NCI-H146 treated with DMSO at 0.1 percent for 48 hours (cell line): ENCODE measurements around the gene GLT6D1.
"Not testable (repeated sequence)": the region's sequence is repeated elsewhere in the genome, so short reads cannot be mapped to it uniquely, and the experiment has no call there.

ENCODE experiments used
- DNase-seq: peaks from one replicate; lab custom pipeline; 2025; ENCODE audit not compliant: unreplicated experiment; lab: John Stamatoyannopoulos, UW

The GLT6D1 gene, protein sequence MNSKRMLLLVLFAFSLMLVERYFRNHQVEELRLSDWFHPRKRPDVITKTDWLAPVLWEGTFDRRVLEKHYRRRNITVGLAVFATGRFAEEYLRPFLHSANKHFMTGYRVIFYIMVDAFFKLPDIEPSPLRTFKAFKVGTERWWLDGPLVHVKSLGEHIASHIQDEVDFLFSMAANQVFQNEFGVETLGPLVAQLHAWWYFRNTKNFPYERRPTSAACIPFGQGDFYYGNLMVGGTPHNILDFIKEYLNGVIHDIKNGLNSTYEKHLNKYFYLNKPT

DNA sequence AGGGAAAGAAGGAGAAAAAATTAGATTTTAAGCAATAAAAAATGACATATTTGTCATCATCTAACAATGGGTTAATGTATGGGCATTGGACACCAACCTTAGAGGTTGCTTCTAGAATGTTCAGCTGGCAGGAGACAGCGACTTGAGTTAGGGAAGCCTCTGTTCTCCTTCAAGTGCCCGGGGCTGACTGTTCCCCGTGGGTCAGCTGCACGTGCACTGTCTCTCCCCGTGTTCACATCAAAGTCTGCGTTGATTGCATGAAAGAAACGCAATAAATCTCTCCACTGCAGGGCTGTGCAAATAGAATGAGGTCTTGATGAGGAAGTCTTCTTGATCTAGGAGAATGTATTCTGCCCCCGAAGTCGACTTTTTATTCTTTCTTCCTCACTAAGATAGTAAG lies at the start of gene GLT6D1:
TSS of gene GLT6D1 (minus strand) at position 345 of the 400 bp plus-strand sequence. CDS start 353 bp downstream, outside the sequence.
- DNase-seq = no peak

DNA sequence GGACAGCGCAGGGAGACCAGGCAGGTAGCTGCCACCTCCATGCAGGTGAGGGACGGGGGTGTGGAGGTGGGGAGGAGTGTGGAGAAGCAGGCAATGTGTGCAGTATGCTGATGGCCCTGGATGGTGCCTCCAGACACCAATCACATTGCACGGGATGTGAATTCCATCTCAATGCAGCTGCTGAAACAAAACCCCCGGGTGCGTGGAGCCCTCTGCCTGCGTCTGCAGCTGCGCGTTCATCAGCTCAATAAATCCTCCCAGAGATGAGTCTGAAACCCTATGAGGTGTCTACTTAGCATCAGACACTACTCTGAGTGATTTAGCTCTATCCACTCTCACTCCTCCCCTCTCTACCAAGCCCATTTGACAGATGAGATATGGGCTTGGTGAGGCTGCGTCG lies 49.7 kb upstream of the GLT6D1 start:
- no peak for DNase-seq

DNA sequence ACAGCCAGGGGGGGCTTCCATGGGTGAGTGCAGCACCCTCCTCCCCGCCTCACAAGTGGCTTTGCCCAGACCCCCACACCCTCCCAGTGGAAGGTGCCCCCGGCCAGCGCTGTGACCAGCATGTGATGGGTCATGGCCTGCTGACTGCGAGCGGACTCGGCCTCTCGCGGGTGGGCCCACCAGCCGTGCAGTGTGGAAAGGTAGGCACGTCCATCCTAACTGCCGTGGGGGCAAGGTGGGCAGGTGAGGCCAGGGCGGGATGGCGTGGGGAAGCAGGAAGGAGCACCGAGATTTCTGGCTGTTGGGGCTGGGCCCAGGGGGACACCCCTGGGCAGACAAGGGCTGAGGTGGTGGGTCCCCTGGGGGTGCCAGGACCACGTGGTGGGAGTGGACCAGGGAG lies 47.9 kb upstream of the GLT6D1 start:
- DNase-seq = no peak

DNA sequence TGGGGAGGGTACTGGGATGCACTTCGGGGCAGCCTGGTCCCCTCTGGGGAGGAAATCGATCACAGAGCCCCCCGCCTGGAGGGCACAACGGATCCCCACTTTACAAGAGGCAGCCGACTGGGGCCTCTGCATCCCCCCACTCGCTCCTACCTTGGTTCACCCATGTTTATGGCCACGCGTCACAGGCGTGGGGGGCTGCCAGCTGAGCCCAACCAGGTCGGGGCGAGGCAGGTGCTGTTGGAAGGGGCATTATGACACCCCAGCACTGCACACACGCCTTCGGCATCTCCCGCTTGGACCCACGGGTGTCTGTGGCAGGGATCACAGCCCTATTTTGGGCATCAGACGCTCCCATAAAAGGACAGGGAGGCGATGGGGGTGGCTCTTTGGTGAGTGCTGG lies 45.4 kb upstream of the GLT6D1 start:
- no peak for DNase-seq

DNA sequence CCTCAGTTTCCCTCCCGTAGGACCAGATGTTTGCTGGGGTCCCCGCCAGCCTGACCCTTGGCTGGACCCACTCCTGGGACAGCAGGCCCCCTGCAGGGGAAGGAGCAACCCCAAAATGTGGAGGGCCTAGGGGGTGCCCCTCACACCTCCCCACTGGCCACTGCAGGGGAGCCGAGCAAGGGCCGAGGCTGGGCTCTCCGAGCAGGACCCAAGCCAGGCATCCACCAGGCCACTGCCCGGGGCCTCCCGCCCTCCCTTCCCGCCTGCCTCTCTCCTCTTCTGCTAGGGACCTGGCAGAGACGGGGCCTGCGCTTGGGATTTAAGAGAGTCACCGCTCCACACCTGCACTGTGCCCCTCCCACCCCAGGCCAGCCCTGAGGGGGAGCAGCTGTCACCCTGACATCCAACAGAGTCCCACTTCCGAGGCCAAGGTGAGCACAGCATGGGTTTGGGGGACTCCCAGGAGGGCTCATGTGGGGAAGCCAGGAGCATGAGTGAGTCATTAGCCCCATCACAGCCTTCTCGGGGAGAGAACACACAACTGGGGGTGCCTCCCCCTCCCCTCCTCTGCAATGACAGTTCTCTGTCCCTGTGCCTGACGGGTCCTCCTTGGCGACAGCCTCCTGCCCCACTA lies 44.2 kb upstream of the GLT6D1 start:
- no peak for DNase-seq

DNA sequence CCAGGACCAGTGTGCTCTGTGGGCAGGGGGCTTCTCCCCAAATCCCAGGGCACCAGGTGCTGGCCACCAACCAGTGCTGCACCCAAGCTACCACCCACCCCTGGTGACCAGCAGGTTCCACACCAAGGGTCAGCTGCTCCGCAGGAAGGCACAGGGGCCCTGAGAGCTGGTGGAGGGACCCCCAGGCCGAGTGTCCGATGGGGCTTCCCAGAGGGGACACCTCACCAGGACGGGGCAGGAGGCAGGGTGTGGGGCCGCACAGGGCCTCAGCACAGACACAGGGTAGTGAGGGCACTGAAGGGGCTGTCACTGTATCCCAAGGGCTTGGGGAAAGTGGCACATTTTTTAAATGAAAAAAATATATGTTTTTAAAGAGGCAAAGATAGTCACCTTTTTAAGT lies 41.8 kb upstream of the GLT6D1 start:
- DNase-seq = no peak

DNA sequence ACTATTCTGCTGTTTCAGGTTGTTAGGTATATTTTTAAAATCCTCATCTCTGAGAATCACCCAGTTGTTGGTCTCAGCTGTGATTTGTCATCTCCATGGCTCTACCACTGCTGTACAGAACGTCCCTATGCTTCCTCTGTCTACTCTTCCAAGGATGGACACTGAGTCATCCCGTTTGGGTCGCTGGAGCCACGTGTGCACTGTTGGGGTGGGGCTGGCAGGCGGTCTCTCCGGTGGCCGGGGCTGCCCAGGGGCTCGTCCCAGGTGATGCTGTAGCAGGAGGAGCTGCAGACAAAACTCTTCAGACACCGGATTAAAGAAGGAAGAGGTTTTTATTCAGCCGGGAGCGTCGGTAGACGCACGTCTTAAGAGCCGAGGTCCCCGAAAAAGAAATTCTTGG lies 40.7 kb upstream of the GLT6D1 start:
- no peak for DNase-seq

DNA sequence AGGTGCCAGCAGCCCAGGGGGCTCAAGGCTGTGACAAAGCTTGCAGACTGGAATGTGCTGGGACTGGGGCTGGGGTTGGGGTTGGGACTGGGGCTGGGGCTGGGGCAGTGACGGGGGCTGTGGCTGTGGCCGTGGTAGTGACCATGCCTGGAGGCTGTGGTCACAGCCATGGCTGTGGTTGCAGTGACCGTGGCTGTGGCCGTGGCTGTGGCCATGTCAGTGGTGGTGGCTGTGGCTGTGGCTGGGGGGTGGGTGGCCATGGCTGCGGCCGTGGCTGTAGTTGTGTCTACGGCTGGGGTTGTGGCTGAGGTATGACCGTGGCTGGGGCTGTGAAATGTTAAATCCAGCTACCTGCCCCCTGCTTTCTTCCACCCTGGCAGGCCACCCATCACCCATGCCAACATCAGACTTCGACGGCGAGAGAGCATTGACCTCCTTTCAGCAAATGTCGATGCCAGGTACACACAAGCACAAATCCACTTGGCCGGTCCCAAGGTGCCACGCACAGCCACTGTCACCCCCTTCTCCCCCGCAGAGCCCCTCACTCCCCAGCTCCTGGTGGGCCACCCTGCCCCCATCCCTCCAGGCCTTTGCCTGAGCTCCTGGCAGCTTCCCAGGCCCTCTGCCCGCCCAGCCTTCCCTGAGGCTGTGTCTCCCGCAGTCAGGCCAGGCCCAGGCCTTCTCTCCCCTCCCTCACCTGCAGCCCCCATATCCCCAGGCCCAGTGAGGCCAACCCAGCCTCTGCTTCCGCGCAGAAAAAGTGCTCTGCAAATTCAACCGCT lies 39.1 kb upstream of the GLT6D1 start:
- no peak for DNase-seq

DNA sequence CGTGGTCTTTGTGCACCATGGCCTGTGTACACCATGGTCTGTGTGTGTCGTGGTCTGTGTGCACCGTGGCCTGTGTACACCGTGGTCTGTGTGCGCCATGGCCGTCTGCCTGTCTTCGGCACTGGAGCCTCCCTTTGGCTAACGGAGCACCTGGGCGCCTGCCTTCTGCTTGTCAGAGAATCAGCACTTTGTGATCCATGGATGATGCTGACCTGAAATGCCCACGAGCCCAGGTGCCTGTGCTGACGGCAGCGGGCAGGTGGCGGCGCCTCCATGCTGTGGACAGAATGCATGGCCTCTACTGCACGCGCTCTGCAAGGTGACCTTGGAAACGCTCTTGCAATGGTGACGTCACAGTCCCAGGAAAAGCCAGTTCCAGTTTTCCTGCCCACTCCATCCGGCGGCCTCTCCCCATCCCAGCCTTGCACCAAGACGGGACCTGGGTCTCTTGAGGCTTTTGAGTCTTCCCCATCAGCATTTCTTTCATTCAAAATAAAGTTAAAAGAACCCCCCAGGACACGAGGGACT lies 38.4 kb upstream of the GLT6D1 start:
- peak; percentile 8 for DNase-seq

DNA sequence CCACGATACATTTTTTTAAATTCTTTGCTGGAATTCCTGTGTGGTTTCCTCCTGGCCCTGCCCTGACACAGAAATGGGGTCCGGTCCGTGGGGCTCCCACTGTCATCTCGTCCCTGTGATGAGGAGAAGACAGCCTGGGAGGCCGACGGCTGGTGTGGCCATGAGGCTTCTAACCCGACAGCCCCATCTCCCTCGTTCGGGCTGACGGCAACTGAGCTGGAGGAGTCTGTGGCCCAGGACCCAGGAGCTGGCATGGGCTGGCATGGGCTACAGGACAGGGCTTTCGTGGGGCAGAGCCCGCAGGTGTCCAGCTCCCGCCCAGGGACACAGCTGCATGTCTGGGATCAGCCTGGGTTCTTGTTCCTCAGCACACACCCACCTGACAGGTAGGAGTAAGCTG lies 37.6 kb upstream of the GLT6D1 start:
- no peak for DNase-seq

DNA sequence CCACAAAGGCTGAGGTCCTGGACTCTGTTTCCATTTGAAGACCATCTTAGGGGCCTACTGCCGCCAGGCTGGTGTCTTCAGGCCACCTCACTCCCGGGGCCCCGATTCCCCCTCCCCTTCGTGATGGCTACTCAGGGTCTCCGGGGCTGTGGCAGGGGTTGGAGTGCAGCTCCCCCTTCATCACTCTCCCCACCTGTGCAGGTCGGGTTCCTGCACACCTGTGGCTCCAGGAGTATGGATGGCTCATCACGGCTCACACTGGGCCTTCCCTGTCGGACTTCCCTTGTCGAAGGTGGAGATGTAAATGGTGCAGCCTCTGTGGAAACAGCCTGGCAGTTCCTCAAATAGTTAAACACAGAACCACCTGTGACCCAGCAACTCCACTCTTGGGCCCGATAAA lies 35.6 kb upstream of the GLT6D1 start:
- no peak for DNase-seq

DNA sequence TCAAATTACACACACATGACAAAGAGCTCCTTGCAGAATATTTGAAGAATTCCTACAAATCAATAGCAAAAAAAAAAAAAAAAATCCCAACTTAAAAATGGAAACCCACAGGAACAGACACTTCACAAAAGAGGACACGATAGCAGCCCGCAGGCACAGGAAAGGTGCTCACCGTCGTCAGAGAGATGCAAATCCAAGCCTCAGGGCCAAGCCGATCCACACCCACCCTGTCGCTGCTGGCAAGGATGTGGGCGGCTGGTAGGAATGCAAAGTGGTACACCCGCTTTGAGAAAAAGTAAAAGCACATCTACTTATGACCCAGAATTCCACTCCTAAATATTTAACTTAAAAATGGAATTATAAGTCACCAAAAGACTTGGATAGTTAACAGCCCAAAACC lies 34.6 kb upstream of the GLT6D1 start:
- no peak for DNase-seq

DNA sequence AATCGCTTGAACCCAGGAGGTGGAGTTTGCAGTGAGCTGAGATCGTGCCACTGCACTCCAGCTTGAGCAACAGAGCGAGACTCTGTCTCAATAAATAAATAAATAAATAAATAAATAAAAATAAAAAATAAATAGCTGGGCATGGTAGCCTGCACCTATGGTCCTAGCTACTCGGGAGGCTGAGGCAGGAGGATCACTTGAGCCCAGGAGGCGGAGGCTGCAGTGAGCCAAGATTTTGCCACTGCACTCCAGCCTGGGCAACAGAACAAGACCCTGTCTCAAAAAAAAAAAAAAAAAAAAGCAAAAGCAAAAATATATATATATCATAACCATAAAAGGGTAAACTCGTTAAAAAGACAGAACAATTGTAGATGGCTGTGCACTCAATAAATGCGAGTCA lies 33.4 kb upstream of the GLT6D1 start:
- DNase-seq = not testable (repeated sequence)

DNA sequence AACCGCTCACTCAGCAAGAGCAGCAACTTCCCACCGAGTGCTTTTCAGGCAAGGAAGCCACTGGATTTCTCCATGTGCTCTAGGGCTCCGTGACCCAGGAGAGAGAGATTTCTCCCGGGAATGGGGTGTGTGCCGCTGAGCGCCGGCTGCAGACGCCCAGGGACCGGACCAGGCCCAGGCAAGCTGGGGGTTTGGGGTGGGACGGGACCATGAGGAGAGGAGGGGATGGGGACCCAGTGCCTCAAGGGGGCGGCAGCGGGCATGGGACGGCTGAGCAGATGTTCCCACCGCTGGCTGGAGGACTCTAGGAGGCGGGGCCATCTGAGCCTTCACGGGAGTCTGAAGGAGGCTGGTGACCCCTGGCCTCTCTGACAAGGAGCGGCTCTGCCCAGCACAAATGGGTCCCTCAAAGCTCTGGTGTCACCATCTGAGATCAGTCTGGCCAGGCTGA lies 32.3 kb upstream of the GLT6D1 start:
- DNase-seq = no peak

DNA sequence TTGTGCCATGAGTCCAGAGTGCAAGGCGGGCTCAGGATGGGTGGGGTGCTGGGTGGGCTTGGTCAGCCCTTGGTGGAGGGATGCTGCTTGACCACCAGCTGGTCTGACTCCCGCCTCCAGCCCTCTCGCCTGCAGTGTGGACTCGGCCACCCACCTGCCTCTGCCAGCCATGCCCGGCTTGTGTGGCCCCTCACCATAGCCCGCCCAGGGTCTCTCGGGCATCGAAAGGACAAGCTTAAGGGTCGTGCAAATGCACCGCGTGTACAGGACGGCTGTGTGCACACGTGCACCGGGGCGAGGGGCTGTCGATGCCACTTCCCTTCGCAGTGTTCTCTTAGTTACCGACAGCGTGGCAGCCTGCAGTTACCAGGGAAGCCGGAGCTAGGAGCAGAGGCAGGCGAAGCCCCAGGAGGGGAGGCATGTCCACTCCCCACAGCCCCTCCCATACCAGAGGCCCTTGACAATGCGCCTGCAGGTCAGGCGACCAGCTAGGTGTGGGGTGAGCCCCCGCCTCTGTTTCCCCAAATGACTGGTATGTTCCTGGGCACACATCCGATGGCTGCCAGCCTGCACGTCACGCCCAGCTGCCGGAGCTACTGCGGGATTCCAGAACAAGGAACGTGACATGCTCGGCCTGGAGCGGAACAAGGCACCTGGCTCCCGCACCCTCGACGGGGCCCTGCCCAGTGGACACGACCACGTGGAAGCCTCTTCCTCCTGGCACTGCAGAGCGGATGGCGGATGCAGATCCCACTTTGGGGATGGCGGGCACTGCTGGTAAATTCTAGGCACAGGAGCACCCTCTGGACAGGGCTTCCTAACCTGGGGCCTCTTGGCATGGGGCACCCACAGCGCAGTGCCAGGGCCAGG lies 31.6 kb upstream of the GLT6D1 start:
- no peak for DNase-seq

DNA sequence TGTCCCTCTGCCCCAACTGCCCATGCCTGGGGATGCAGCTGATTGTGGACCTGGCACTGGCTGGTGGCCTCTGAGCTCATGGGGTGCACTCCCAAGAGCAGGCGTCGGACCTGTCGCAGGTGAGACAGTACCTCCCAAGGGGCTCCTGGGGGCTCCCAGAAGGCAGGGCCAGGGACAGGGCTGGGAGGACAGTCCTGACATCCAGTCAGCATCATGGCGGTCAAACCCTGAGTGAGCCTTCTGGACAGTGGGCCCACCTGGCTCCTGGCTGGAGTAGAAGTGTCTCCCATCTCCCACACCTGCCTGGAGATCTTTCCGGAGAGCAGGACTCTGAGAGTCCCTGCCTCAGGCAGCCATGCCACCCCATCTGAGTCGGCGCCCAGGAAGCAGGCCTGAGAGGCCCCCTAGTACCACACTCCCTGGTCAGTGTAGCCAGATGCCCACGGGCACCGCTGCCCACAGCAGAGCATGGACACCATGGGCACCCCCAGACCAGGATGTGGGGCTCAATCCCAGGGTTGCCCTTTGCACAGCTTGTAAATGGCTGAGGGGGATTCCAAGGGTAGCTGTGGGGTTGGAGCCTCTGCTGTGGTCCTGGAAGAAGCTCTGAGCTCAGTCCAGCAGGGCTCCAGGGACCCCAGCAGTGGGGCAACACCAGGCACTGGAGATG lies 30.4 kb upstream of the GLT6D1 start:
- DNase-seq = no peak

DNA sequence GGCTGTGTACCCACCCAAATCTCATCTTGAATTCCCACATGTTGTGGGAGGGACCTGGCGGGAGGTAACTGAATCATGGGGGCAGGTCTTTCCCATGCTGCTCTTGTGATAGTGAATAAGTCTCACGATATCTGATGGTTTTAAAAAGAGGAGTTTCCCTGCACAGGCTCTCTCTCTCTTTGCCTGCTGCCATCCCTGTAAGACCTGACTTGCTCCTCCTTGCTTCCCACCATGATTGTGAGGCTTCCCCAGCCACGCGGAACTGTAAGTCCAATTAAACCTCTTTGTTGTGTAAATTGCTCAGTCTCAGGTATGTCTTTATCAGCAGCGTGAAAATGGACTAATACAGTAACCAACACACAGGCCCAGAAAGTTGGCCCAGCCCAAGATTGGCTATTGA lies 29.7 kb upstream of the GLT6D1 start:
- not testable (repeated sequence) for DNase-seq

DNA sequence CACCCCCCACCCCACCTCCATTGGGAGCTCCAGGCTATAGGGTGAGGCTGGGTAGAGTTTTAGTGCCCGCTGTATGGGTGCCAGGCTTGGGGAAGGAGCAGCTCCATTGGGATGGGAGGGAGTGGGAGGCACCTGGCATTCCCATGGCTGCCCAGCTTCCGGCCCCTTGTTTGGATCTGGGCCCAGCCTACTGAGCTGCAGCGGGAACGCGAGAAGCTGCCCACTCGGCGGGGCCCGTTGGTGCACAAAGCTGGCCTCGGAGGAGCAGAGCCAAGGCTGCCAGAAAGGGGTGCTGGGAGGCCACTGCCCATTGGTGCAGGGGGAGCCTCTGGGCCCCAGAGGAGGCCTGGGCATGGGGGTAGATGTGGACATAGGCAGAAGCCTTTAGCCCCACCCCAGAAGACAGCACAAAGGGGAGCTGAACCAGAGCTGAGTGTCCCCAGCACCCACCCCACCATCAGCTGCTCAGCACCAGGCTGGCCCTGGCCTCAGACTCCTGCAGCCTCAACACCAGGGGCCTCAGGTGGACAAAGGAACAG lies 28.2 kb upstream of the GLT6D1 start:
- no peak for DNase-seq

DNA sequence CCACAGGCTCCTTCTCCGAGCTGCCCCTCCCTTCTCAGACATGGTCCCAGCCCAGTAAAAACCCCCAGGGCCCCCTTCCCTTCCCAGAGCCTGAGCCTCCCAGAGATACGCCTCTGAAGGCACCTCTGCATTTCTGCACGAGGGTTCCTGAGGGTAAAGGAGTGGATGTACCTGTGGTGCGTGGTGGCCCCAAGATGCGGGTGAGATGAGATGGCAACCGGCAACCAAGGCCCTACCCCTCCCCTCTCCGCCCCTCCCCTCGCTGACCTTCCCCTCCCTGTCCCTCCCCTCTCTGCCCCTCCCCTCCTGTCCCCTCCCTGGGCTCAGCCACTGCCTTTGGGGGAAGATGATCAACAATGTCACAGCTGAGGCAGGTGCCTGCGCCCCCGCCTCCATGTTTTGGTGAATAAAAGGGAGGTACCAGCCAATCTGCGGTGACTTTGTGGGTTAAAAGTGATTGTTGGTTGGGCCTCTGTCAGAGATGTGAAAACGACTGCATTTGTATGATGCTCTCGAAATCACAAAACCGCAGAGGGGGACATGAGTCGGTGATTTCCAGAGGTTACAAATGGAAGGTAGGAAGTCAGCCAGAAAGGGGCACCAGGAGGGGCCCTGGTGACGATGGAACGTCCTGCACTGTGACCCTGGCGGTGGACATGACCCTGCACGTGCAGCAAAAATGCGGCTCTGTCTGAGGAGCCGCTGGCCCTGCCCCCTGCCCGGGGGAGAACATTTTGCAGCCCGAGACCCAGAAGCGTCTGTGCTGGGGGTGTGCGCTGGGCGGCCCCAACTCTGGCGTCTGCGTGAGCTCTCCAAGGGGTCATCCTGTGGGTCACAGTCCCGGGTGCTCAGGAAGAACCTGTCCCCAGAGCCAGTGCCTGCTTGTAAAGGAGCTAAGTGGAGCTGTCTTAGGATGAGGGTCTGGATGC lies 27.5 kb upstream of the GLT6D1 start:
- DNase-seq = no peak
